Stimulated activated memory B cell treated with anti-CD40 and anti-IgM and Interleukin-4, amounts not matched to agents 10 μg/mL and 1 μg/mL and 100 μg/mL, for 72 hours (primary cell): ENCODE measurements around the gene EBF3.

ENCODE experiments used
- ATAC-seq: fragments of 150-1000 bp; cut with Tn5 transposase; 2 replicates; pipeline ENCODE4 v1.10.0; 2021
- H3K27ac Mint-ChIP-seq: one replicate; pipeline ENCODE4 v1.8.0; 2022; ENCODE audit warnings: mild to moderate bottlenecking, mixed read lengths
- H3K27me3 Mint-ChIP-seq: one replicate; pipeline ENCODE4 v1.8.0; 2022; ENCODE audit warnings: mixed read lengths
- H3K36me3 Mint-ChIP-seq: one replicate; pipeline ENCODE4 v1.8.0; 2022; ENCODE audit warnings: mixed read lengths
- H3K4me1 Mint-ChIP-seq: one replicate; pipeline ENCODE4 v1.8.0; 2022; ENCODE audit warnings: mixed read lengths
- H3K4me3 Mint-ChIP-seq: one replicate; pipeline ENCODE4 v1.8.0; 2022; ENCODE audit warnings: mild to moderate bottlenecking, moderate library complexity, mixed read lengths
- H3K9me3 Mint-ChIP-seq: one replicate; pipeline ENCODE4 v1.8.0; 2022; ENCODE audit warnings: mixed read lengths

Gene EBF3

DNA sequence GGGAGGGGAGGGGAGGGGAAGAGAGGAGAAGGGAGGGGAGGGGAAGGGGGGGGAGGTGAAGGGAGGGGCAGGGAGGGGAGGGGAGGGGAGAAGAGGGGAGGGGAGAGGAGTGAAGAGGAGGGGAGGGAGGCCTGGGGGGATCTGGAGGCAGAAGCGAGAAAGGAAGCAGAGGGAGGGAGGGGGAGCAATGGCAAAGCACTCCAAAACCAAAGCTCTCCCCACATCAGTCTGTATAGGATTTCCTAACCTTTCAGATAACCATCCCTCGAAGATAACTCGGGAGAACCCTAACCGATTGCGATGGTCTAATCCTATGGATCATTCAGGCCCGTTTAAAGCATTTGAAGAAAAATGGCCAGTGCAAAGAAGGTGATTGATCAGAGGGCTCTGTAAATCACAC lies 19.0 kb downstream of the EBF3 start:
- Mint-ChIP-seq H3K4me3 (no peak overlapping the region), H3K27me3 (peaks cover 27% of the 10 kb centered on the region), H3K4me1 (no peaks in the 10 kb centered on the region), H3K9me3 (no peaks in the 10 kb centered on the region), H3K27ac (no peak overlapping the region), H3K36me3 (no peaks in the 10 kb centered on the region)
- ATAC-seq, result no peak

DNA sequence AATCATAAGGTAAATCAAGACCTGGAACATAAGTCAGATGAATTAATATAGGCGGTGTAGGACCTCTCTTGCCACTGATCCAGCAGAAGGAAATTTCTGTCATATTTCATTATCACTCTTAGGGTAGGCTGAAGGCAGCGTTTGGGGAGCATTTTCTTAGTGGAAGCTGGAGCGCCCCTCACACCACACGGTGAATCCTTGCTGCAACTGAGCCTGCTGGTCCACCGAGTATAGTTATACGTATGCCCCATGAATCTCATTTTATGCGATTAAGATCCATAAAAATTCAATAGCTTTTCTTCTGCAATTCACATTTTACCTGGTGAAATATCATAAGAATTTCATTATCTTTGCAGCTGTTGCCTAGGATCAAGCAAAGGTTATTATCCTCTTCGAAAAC lies 19.6 kb downstream of the EBF3 start:
- Mint-ChIP-seq H3K27me3 (peaks cover 31% of the 10 kb centered on the region), H3K27ac (no peak overlapping the region), H3K9me3 (no peaks in the 10 kb centered on the region), H3K4me3 (no peak overlapping the region), H3K4me1 (no peaks in the 10 kb centered on the region), H3K36me3 (no peaks in the 10 kb centered on the region)
- no peak for ATAC-seq

DNA sequence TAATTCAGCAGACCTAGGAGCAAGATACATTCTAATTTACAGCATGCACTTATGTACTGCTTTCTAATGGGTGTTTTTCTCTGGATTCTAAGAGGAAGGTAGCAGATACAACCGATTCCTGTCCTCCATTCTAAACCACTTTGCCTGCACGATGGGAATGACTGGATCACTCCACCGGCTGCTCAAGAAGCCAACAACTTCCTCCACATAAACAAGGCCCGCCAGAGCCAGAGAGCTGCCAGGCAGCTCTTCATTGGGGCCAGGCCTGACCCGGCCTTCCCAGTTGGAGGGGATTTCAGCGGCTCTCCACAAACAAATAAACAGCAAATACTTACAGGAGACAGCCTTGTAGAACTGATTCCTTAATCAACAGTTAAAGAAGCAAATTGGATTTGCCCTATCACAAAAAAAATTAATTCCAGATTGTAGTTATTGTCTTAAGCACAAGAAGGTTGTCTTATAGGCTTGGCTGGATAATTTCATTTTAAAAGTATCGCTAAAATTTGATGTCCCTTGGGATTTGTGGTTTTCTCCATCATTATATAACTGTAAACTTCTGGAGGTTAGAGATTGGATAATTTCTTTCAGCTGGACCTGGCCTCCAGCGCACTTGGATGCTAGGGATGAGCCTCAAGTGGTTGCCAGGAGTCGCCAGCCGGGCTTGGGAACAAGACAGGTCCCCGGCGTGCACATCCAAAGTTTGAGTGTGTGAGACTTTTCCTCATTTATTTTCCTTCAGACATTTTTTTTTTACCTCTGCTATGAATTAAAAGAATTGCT lies 20.9 kb downstream of the EBF3 start:
- ATAC-seq, result no peak

DNA sequence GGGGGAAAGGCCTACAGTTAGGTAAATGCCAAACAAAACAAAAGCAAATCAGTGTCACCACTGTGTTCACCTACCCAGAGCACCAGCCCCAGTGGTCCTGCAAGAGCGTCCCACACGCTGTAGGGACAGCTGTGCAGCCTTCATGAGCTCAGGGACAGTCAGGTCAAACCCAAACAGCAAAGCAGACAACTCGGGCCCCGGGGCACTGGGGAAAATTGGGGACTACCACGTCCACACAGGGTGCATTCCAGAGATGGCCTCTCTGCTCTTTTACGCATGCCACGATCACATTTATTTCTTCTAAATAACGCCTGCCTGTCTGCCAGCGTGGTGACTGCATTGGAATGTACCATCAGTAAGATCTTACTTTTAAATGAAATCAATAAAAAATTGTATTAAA lies 21.7 kb downstream of the EBF3 start:
- Mint-ChIP-seq H3K4me3 (no peak overlapping the region), H3K9me3 (no peaks in the 10 kb centered on the region), H3K4me1 (no peaks in the 10 kb centered on the region), H3K27me3 (peaks cover 28% of the 10 kb centered on the region), H3K27ac (no peak overlapping the region), H3K36me3 (no peaks in the 10 kb centered on the region)
- no peak for ATAC-seq

More for the DNA sequence above, 20.9 kb downstream of the EBF3 start:
- Mint-ChIP-seq H3K36me3 (no peaks in the 10 kb centered on the region), H3K4me3 (no peak overlapping the region), H3K27me3 (peaks cover 28% of the 10 kb centered on the region), H3K4me1 (no peaks in the 10 kb centered on the region), H3K27ac (no peak overlapping the region), H3K9me3 (no peaks in the 10 kb centered on the region)

DNA sequence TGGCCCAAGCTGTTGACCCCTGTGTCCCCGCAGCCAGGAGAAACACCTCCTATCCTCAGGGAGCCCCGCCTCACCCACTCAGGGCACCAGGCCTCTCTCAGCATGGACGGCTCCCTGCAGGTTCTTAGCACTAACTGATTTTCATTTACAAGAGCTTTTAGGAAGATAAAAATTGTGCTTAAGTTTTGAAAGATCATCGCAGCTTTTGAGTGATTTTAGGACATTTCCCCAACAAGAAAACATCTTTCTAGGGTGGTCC lies 22.1 kb downstream of the EBF3 start:
- ATAC-seq, result no peak
- H3K27me3 Mint-ChIP-seq, result peaks cover 28% of the 10 kb centered on the region
- no peak overlapping the region for H3K27ac Mint-ChIP-seq
- H3K4me3 Mint-ChIP-seq, result no peak overlapping the region
- H3K9me3 Mint-ChIP-seq, result no peaks in the 10 kb centered on the region
- no peaks in the 10 kb centered on the region for H3K4me1 Mint-ChIP-seq
- no peaks in the 10 kb centered on the region for H3K36me3 Mint-ChIP-seq

DNA sequence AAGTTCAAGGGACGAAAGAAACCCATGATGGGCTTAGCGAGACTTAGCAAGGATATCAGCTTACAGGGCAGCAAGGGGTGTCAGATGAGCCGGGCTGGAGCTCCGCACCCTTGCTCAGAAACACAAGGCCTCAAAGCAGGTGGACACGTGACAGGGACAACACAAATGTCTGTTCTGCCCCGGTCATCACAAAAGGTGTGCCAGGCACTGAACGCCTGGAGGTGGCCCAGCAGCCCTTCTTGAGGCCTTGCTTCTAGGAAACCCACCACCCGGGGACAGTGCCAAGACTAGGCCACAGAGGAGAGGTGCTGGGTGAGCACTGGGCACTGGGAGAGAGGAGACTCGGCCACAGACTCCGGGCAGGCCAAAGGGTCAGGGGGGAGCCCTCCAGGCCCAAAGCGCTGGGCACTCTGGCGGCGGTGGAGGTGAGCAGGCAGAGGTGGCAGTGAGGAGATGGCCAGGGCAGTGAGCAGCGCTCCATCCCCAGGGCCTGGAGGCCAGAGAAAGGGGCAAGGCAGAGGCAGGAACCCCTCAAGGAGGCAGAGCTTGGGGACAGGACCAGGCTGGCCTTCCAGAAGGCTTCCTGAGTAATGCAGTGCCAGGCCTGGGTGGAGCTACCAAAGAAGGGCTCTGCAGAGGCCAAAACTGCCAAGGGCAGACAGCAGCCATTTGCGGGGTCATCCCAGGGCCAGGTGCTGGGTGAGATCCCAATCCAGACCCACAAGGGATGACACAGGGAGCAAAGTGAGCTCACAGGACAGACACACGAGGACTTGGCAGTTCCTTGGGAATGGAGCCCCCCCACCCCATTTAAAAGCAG lies 22.7 kb downstream of the EBF3 start:
- peaks cover 28% of the 10 kb centered on the region for H3K27me3 Mint-ChIP-seq
- H3K36me3 Mint-ChIP-seq, result no peaks in the 10 kb centered on the region
- H3K4me1 Mint-ChIP-seq, result no peaks in the 10 kb centered on the region
- no peak overlapping the region for H3K27ac Mint-ChIP-seq
- H3K9me3 Mint-ChIP-seq, result no peaks in the 10 kb centered on the region
- no peak overlapping the region for H3K4me3 Mint-ChIP-seq
- no peak for ATAC-seq

DNA sequence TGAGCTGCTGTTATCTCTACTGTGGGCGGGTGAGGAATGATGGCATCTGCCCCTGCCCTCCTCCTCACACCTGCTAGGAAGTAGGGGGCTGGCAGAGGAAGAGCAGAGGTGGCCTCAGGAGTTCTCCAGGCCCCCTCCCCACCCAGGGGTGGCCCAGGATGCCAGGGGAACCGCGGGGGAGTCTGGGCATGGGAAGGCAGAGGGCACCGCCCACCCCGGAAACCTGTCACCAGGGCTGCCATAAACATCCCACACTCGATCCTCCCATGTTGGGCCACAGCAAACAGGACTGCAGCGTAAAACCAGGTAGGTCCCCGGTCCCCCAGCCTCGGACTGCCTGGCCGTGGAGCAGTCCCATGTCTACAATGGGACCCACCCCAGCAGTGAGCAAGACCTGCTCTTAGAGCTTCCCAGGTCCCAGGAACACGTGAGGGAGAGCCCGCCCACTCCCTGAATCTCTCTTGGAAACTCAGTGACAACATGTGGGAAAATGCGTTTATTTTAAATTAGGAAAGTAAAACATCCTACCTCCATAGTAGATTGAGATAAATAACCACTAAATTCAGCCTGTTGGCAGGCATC lies 23.4 kb downstream of the EBF3 start:
- peaks cover 28% of the 10 kb centered on the region for H3K27me3 Mint-ChIP-seq
- no peak overlapping the region for H3K4me3 Mint-ChIP-seq
- no peaks in the 10 kb centered on the region for H3K9me3 Mint-ChIP-seq
- no peaks in the 10 kb centered on the region for H3K36me3 Mint-ChIP-seq
- H3K27ac Mint-ChIP-seq, result no peak overlapping the region
- no peaks in the 10 kb centered on the region for H3K4me1 Mint-ChIP-seq
- ATAC-seq, result no peak

- no peak overlapping the region for H3K4me3 Mint-ChIP-seq
- H3K4me1 Mint-ChIP-seq, result no peaks in the 10 kb centered on the region
- H3K9me3 Mint-ChIP-seq, result no peaks in the 10 kb centered on the region
- no peaks in the 10 kb centered on the region for H3K36me3 Mint-ChIP-seq
- no peak overlapping the region for H3K27ac Mint-ChIP-seq
- H3K27me3 Mint-ChIP-seq, result peaks cover 28% of the 10 kb centered on the region
- no peak for ATAC-seq
These were observed 24.4 kb downstream of the EBF3 start for GRCh38 chr10:129939416-129940275.

- no peak overlapping the region for H3K27ac Mint-ChIP-seq
- H3K4me1 Mint-ChIP-seq, result no peaks in the 10 kb centered on the region
- H3K27me3 Mint-ChIP-seq, result peaks cover 35% of the 10 kb centered on the region
These were observed 25.6 kb downstream of the EBF3 start for GRCh38 chr10:129938460-129938859.

GRCh38 chr10:129937351-129937751 lies 26.7 kb downstream of the EBF3 start:
- no peak for ATAC-seq
- no peaks in the 10 kb centered on the region for H3K4me1 Mint-ChIP-seq
- H3K27ac Mint-ChIP-seq, result no peak overlapping the region
- peaks cover 35% of the 10 kb centered on the region for H3K27me3 Mint-ChIP-seq
- H3K9me3 Mint-ChIP-seq, result no peaks in the 10 kb centered on the region
- H3K4me3 Mint-ChIP-seq, result no peak overlapping the region
- H3K36me3 Mint-ChIP-seq, result no peaks in the 10 kb centered on the region

More at GRCh38 chr10:129938460-129938859, 25.6 kb downstream of the EBF3 start:
- ATAC-seq, result no peak
- H3K4me3 Mint-ChIP-seq, result no peak overlapping the region
- no peaks in the 10 kb centered on the region for H3K9me3 Mint-ChIP-seq
- H3K36me3 Mint-ChIP-seq, result no peaks in the 10 kb centered on the region

DNA sequence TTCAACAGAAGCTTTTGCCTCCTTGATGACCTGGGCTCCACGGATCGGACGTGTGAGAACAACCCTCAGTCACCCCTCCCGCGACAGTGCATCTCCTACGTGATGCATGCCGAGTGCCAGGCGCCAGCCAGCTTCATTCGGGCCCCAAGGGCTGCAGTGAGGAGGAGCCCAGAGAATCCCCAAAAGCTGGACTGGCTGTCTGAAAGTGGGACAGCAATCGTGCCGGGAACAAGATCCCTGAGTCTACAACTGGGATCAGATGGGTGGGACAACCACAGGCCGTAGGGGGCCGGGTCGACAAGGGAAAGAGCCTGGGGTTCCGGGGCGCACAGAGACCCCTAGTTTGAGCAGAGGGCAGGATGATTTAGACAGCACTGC lies 27.2 kb downstream of the EBF3 start:
- Mint-ChIP-seq H3K4me3 (no peak overlapping the region), H3K9me3 (no peaks in the 10 kb centered on the region), H3K4me1 (no peaks in the 10 kb centered on the region), H3K27ac (no peak overlapping the region), H3K36me3 (no peaks in the 10 kb centered on the region), H3K27me3 (peaks cover 35% of the 10 kb centered on the region)
- no peak for ATAC-seq

DNA sequence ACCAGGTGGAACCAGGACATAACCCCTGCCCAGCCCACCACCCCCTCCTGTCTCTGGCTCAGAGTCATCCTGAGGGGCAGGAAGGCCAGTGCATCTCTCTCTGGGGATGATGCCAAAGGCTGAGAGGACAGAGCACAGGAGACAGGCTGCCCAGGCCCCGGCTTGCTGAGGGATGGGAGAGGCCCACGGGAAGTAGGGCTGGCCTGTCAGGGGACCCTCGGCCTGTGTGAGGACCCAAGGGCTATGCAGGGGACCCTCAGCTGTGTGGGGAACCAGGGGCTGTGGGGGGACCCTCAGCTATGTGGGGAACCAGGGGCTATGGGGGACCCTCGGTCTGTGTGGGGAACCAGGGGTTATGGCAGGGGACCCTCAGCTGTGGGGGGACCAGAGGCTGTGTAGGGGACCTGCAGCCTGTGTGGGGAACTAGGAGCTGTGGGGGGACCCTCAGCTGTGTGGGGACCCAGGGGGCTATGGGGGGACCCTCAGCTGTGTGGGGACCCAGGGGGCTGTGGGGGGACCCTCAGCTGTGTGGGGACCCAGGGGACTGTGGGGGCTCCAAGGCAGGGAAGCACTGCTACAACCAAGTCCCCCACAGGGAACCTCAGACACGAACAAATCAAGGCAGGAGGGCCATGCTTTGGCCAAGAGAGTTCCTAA lies 27.7 kb downstream of the EBF3 start:
- no peak overlapping the region for H3K4me3 Mint-ChIP-seq

DNA sequence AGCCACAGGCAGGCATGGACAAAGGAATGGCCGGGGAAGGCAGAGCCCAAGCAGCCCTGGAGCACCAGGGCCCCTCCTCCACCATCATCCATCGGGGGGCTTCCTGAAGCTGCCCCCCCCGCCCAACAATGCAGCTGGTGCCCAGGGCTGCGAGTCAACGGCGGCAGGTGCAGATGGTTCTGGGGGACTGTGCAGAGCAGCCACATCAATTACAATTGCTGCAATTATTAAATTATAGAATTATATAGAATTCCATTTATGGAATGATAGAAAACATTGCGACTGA lies 28.3 kb downstream of the EBF3 start:
- Mint-ChIP-seq H3K9me3 (no peaks in the 10 kb centered on the region), H3K27me3 (peaks cover 31% of the 10 kb centered on the region), H3K4me1 (no peaks in the 10 kb centered on the region), H3K4me3 (no peak overlapping the region), H3K27ac (no peak overlapping the region), H3K36me3 (no peaks in the 10 kb centered on the region)
- ATAC-seq, result no peak

More for the DNA sequence above, 27.7 kb downstream of the EBF3 start:
- Mint-ChIP-seq H3K27ac (no peak overlapping the region), H3K27me3 (peaks cover 32% of the 10 kb centered on the region), H3K4me1 (no peaks in the 10 kb centered on the region), H3K9me3 (no peaks in the 10 kb centered on the region), H3K36me3 (no peaks in the 10 kb centered on the region)
- peak; percentile 39 for ATAC-seq

- H3K27me3 Mint-ChIP-seq, result peaks cover 30% of the 10 kb centered on the region
- no peaks in the 10 kb centered on the region for H3K36me3 Mint-ChIP-seq
- ATAC-seq, result no peak
These were observed 28.8 kb downstream of the EBF3 start for GRCh38 chr10:129935102-129935866.

More at GRCh38 chr10:129935102-129935866, 28.8 kb downstream of the EBF3 start:
- Mint-ChIP-seq H3K9me3 (no peaks in the 10 kb centered on the region), H3K27ac (no peak overlapping the region), H3K4me1 (no peaks in the 10 kb centered on the region), H3K4me3 (no peak overlapping the region)
